GM12878 (cell line): ENCODE data around the gene ITGBL1.

Experiments used
- EP300 ChIP-seq, 2 experiments: fragments of 150-350 bp in 1 of 2; IDR thresholded peaks; 2 replicates each; pipeline ENCODE4 v1.6.1; 2011 to 2012; ENCODE audit warnings: low read depth in 2 of 2, low read length in 2 of 2, borderline replicate concordance in 1 of 2, improper control_type of control experiment in 1 of 2, inconsistent platforms in 1 of 2; ENCODE audit not compliant: control insufficient read depth in 1 of 2
- POLR2A ChIP-seq: IDR thresholded peaks from 2 replicates; pipeline ENCODE4 v1.6.1; 2011; ENCODE audit warnings: low read depth, mild to moderate bottlenecking, low read length
- TF ChIP-seq, protein P1 (sequence below): IDR thresholded peaks from 2 replicates; pipeline ENCODE4 v1.6.1; 2012; ENCODE audit warnings: low read length, inconsistent platforms
- TF ChIP-seq, protein P2 (sequence below): fragments of 450-650 bp; formaldehyde crosslinking; IDR thresholded peaks from 2 replicates; pipeline ENCODE4 v1.5.0; 2022; ENCODE audit warnings: mild to moderate bottlenecking, missing genetic modification characterization
- TF ChIP-seq, protein P3 (sequence below), 3 experiments: IDR thresholded peaks in 2 of 3; conservative IDR thresholded peaks in 1 of 3; 2 replicates each; pipeline ENCODE4 v1.5.1; 2011; ENCODE audit warnings: low read depth in 3 of 3, low read length in 3 of 3, mild to moderate bottlenecking in 3 of 3, control low read depth in 2 of 3, moderate library complexity in 2 of 3, inconsistent platforms in 1 of 3, mixed read lengths in 1 of 3; ENCODE audit not compliant: control insufficient read depth in 2 of 3, insufficient read depth in 1 of 3; ENCODE audit errors: extremely low read depth in 1 of 3

DNA sequence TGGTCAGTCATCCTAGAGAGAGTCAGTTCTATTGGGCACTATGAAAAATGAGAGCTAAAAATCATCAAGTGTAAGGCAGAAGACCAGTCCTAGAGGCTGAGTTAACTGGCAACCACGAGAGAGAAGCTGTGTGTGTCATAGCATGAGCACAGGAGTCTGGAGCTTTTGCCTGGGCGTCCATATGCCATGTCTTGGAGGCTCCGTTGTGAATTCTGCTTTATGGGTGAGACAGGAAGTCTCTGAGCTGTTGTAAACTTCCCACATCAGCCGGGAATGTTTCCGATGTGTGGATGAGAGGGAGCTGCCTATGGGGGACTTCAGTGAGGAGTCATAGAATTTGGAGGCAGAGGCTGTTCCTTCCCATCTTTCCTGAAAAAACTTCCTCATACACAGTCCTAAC, 120.0 kb downstream of the ITGBL1 start:
- no peak for TF ChIP-seq POLR2A
- TF ChIP-seq, protein P1, sequence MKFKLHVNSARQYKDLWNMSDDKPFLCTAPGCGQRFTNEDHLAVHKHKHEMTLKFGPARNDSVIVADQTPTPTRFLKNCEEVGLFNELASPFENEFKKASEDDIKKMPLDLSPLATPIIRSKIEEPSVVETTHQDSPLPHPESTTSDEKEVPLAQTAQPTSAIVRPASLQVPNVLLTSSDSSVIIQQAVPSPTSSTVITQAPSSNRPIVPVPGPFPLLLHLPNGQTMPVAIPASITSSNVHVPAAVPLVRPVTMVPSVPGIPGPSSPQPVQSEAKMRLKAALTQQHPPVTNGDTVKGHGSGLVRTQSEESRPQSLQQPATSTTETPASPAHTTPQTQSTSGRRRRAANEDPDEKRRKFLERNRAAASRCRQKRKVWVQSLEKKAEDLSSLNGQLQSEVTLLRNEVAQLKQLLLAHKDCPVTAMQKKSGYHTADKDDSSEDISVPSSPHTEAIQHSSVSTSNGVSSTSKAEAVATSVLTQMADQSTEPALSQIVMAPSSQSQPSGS, result no peak
- TF ChIP-seq, protein P2, sequence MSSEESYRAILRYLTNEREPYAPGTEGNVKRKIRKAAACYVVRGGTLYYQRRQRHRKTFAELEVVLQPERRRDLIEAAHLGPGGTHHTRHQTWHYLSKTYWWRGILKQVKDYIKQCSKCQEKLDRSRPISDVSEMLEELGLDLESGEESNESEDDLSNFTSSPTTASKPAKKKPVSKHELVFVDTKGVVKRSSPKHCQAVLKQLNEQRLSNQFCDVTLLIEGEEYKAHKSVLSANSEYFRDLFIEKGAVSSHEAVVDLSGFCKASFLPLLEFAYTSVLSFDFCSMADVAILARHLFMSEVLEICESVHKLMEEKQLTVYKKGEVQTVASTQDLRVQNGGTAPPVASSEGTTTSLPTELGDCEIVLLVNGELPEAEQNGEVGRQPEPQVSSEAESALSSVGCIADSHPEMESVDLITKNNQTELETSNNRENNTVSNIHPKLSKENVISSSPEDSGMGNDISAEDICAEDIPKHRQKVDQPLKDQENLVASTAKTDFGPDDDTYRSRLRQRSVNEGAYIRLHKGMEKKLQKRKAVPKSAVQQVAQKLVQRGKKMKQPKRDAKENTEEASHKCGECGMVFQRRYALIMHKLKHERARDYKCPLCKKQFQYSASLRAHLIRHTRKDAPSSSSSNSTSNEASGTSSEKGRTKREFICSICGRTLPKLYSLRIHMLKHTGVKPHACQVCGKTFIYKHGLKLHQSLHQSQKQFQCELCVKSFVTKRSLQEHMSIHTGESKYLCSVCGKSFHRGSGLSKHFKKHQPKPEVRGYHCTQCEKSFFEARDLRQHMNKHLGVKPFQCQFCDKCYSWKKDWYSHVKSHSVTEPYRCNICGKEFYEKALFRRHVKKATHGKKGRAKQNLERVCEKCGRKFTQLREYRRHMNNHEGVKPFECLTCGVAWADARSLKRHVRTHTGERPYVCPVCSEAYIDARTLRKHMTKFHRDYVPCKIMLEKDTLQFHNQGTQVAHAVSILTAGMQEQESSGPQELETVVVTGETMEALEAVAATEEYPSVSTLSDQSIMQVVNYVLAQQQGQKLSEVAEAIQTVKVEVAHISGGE (CRISPR knock-in tag), result no peak
- TF ChIP-seq EP300 (IDR thresholded peaks at IDR 0.05; ENCODE audit: borderline replicate concordance in 1 of 2, control insufficient read depth in 1 of 2, low read depth in 2 of 2, low read length in 2 of 2), result no peak
- TF ChIP-seq, protein P3, sequence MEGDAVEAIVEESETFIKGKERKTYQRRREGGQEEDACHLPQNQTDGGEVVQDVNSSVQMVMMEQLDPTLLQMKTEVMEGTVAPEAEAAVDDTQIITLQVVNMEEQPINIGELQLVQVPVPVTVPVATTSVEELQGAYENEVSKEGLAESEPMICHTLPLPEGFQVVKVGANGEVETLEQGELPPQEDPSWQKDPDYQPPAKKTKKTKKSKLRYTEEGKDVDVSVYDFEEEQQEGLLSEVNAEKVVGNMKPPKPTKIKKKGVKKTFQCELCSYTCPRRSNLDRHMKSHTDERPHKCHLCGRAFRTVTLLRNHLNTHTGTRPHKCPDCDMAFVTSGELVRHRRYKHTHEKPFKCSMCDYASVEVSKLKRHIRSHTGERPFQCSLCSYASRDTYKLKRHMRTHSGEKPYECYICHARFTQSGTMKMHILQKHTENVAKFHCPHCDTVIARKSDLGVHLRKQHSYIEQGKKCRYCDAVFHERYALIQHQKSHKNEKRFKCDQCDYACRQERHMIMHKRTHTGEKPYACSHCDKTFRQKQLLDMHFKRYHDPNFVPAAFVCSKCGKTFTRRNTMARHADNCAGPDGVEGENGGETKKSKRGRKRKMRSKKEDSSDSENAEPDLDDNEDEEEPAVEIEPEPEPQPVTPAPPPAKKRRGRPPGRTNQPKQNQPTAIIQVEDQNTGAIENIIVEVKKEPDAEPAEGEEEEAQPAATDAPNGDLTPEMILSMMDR (IDR thresholded peaks at IDR 0.05 in 2 of 3, conservative IDR thresholded peaks at IDR 0.05 in 1 of 3; ENCODE audit: control insufficient read depth in 2 of 3, extremely low read depth in 1 of 3, insufficient read depth in 1 of 3, low read depth in 3 of 3, low read length in 3 of 3), result no peak
